H1 (cell line): Measurements from ENCODE around the gene DCUN1D3. TPM values are rescaled to one million over a fixed set of nuclear protein-coding genes. Genes with fewer than 3 reads are reported as not detected.

Experiments used
- CTCF ChIA-PET: fragments of 300-600 bp; sonication (Branson Sonifier 250); formaldehyde crosslinking; loops from one replicate; lab custom pipeline; 2021; ENCODE audit not compliant: partially characterized antibody; lab: Charles Lee
- POLR2A ChIA-PET: fragments of 300-600 bp; sonication (Branson Sonifier 250); formaldehyde crosslinking; loops from one replicate; lab custom pipeline; 2021; ENCODE audit warnings: inconsistent platforms; ENCODE audit not compliant: partially characterized antibody; lab: Charles Lee
- DNase-seq, 2 experiments: peaks; one replicate each; pipeline versions ENCODE4 v3.0.0 to v3.0.0-alpha.2; 2010 to 2022; ENCODE audit warnings: low spot score in 2 of 2, low read depth in 1 of 2, mixed read lengths in 1 of 2
- FAIRE-seq: peaks from 2 replicates; lab custom pipeline; 2011; peaks lifted over from hg19 to GRCh38; lab: Jason Lieb, UNC
- H2AFZ ChIP-seq: 2 replicates; pipeline ENCODE4 v1.8.1; 2012; ENCODE audit warnings: low read length, inconsistent platforms
- H2AK5ac ChIP-seq: 2 replicates; pipeline ENCODE4 v1.6.1; 2013; ENCODE audit warnings: low read depth, low read length
- H2BK120ac ChIP-seq: replicated peaks from 2 replicates; pipeline ENCODE3; 2013; ENCODE audit warnings: low read depth, low read length, inconsistent platforms
- H2BK12ac ChIP-seq: 2 replicates; pipeline ENCODE4 v1.6.1; 2013; ENCODE audit warnings: low read depth, low read length
- H2BK15ac ChIP-seq: 2 replicates; pipeline ENCODE4 v1.6.1; 2013; ENCODE audit warnings: low read length
- H2BK20ac ChIP-seq: 2 replicates; pipeline ENCODE4 v1.6.1; 2013; ENCODE audit warnings: low read length
- H2BK5ac ChIP-seq: 2 replicates; pipeline ENCODE4 v1.6.1; 2013; ENCODE audit warnings: low read depth, low read length
- H3K14ac ChIP-seq: 2 replicates; pipeline ENCODE4 v1.6.1; 2013; ENCODE audit warnings: inconsistent platforms; ENCODE audit not compliant: insufficient read length
- H3K18ac ChIP-seq: 2 replicates; pipeline ENCODE4 v1.6.1; 2013; ENCODE audit warnings: low read length; ENCODE audit errors: extremely low read depth
- H3K23ac ChIP-seq: 2 replicates; pipeline ENCODE4 v1.6.1; 2013; ENCODE audit warnings: inconsistent platforms; ENCODE audit not compliant: insufficient read length
- H3K23me2 ChIP-seq: 2 replicates; pipeline ENCODE4 v1.6.1; 2013; ENCODE audit warnings: low read depth, low read length
- H3K27ac ChIP-seq: 2 replicates; pipeline ENCODE4 v1.6.1; 2011; ENCODE audit warnings: low read depth, low read length, inconsistent platforms
- H3K27me3 ChIP-seq, 4 experiments: replicated peaks in 1 of 4; 1 replicate in 1 of 4; 2 replicates in 3 of 4; pipeline versions ENCODE4 v1.6.1 to v1.8.1; 2011 to 2013; ENCODE audit warnings: low read length in 3 of 4, mild to moderate bottlenecking in 3 of 4, inconsistent platforms in 2 of 4, mixed read lengths in 2 of 4, moderate library complexity in 1 of 4; ENCODE audit not compliant: control insufficient read depth in 3 of 4, insufficient read depth in 3 of 4; ENCODE audit errors: extremely low read depth in 1 of 4
- H3K36me3 ChIP-seq, 4 experiments: 2 replicates each; pipeline versions ENCODE4 v1.6.1 to v1.8.1; 2011 to 2013; ENCODE audit warnings: mild to moderate bottlenecking in 4 of 4, low read length in 3 of 4, moderate library complexity in 2 of 4, control low read depth in 1 of 4, inconsistent platforms in 1 of 4; ENCODE audit not compliant: insufficient read depth in 4 of 4, control insufficient read depth in 2 of 4
- H3K4ac ChIP-seq: replicated peaks from 2 replicates; pipeline ENCODE3; 2013; ENCODE audit warnings: low read length, low read depth, mixed read lengths, inconsistent platforms; ENCODE audit not compliant: insufficient read length
- H3K4me1 ChIP-seq, 4 experiments: replicated peaks in 1 of 4; 1 replicate in 1 of 4; 2 replicates in 3 of 4; pipeline versions ENCODE4 v1.6.1 to v1.8.1; 2011 to 2013; ENCODE audit warnings: low read length in 3 of 4, inconsistent platforms in 2 of 4, mixed read lengths in 1 of 4; ENCODE audit not compliant: insufficient read depth in 4 of 4, control insufficient read depth in 3 of 4
- H3K4me2 ChIP-seq, 2 experiments: 2 replicates each; pipeline versions ENCODE4 v1.6.1 to v1.8.1; 2011 to 2013; ENCODE audit warnings: low read depth in 2 of 2, low read length in 2 of 2, control low read depth in 1 of 2, inconsistent platforms in 1 of 2, mild to moderate bottlenecking in 1 of 2; ENCODE audit not compliant: insufficient read depth in 1 of 2
- H3K4me3 ChIP-seq, 4 experiments: fragments of 200-600, 300-600 bp in 1 of 4; sonication (generic), shearing (Covaris generic), sonication (Bioruptor Twin) in 1 of 4; 2 replicates each; pipeline versions ENCODE4 v1.5.1 to v1.8.1; 2011 to 2016; ENCODE audit warnings: low read length in 4 of 4, low read depth in 3 of 4, control low read depth in 2 of 4, inconsistent platforms in 2 of 4, mild to moderate bottlenecking in 2 of 4, mixed read lengths in 1 of 4, moderate library complexity in 1 of 4; ENCODE audit not compliant: insufficient read depth in 2 of 4; ENCODE audit errors: extremely low read depth in 1 of 4
- H3K56ac ChIP-seq: replicated peaks from 2 replicates; pipeline ENCODE3; 2013; ENCODE audit warnings: low read depth, mild to moderate bottlenecking, mixed read lengths, low read length, inconsistent platforms; ENCODE audit not compliant: insufficient read length
- H3K79me1 ChIP-seq: 2 replicates; pipeline ENCODE4 v1.6.1; 2013; ENCODE audit warnings: low read depth, low read length, control low read depth
- H3K79me2 ChIP-seq, 2 experiments: 2 replicates each; pipeline versions ENCODE4 v1.6.1 to v1.8.1; 2012 to 2013; ENCODE audit warnings: low read length in 2 of 2, mild to moderate bottlenecking in 2 of 2, inconsistent platforms in 1 of 2; ENCODE audit not compliant: insufficient read depth in 2 of 2, control insufficient read depth in 1 of 2
- H3K9ac ChIP-seq, 4 experiments: replicated peaks in 1 of 4; 1 replicate in 1 of 4; 2 replicates in 3 of 4; pipeline versions ENCODE4 v1.6.1 to v1.8.1; 2011 to 2013; ENCODE audit warnings: low read depth in 3 of 4, low read length in 3 of 4, control low read depth in 2 of 4, mild to moderate bottlenecking in 2 of 4, moderate library complexity in 2 of 4, inconsistent platforms in 1 of 4; ENCODE audit errors: extremely low read depth in 1 of 4
- H3K9me3 ChIP-seq, 2 experiments: 2 replicates each; pipeline versions ENCODE4 v1.6.1 to v1.8.1; 2012 to 2013; ENCODE audit warnings: mild to moderate bottlenecking in 2 of 2, moderate library complexity in 2 of 2, control low read depth in 1 of 2, inconsistent platforms in 1 of 2, low read depth in 1 of 2, low read length in 1 of 2, mixed read lengths in 1 of 2; ENCODE audit not compliant: insufficient read depth in 2 of 2
- H4K20me1 ChIP-seq, 2 experiments: replicated peaks in 1 of 2; 2 replicates each; pipeline versions ENCODE3 to v1.8.1; 2011 to 2013; ENCODE audit warnings: inconsistent platforms in 2 of 2, low read length in 2 of 2, mild to moderate bottlenecking in 1 of 2; ENCODE audit not compliant: insufficient read depth in 2 of 2, control insufficient read depth in 1 of 2
- H4K5ac ChIP-seq: 2 replicates; pipeline ENCODE4 v1.6.1; 2013; ENCODE audit warnings: low read length, low read depth, mixed read lengths, inconsistent platforms; ENCODE audit not compliant: insufficient read length
- H4K8ac ChIP-seq: 2 replicates; pipeline ENCODE4 v1.8.0; 2013; ENCODE audit warnings: mild to moderate bottlenecking, moderate library complexity, low read length, inconsistent platforms; ENCODE audit not compliant: insufficient read depth; ENCODE audit errors: extremely low read depth
- H4K91ac ChIP-seq: replicated peaks from 2 replicates; pipeline ENCODE3; 2013; ENCODE audit warnings: low read length, mixed read lengths, inconsistent platforms; ENCODE audit not compliant: insufficient read length
- CHD1 ChIP-seq: IDR thresholded peaks from 2 replicates; pipeline ENCODE4 v1.6.1; 2012; ENCODE audit warnings: low read depth, low read length, improper control_type of control experiment
- CHD2 ChIP-seq: IDR thresholded peaks from 2 replicates; pipeline ENCODE4 v1.6.1; 2012; ENCODE audit warnings: low read length, improper control_type of control experiment
- HDAC6 ChIP-seq: IDR thresholded peaks from one replicate; pipeline ENCODE4 v1.7.1; 2012; ENCODE audit warnings: low read depth, mild to moderate bottlenecking, inconsistent platforms, low read length, moderate library complexity
- JUN ChIP-seq: IDR thresholded peaks from 2 replicates; pipeline ENCODE4 v1.6.1; 2011; ENCODE audit warnings: low read depth, mild to moderate bottlenecking, improper control_type of control experiment, low read length
- POLR2A ChIP-seq, 2 experiments: IDR thresholded peaks; 1 replicate in 1 of 2; 2 replicates in 1 of 2; pipeline ENCODE4 v1.6.1; 2011; ENCODE audit warnings: low read depth in 2 of 2, low read length in 2 of 2, mild to moderate bottlenecking in 2 of 2; ENCODE audit errors: control extremely low read depth in 1 of 2
- RXRA ChIP-seq: IDR thresholded peaks from 2 replicates; pipeline ENCODE4 v1.6.1; 2011; ENCODE audit warnings: low read depth, mild to moderate bottlenecking, low read length, moderate library complexity; ENCODE audit not compliant: insufficient read depth
- SP4 ChIP-seq: IDR thresholded peaks from 2 replicates; pipeline ENCODE4 v1.6.1; 2012; ENCODE audit warnings: low read length, inconsistent platforms
- WGBS, 2 experiments: shearing (Covaris generic) in 1 of 2; methylation state at CpG; one replicate each; pipeline versions ENCODE4 v1.1.6 to v1.1.7; 2013 to 2015; ENCODE audit warnings: low lambda C conversion rate in 2 of 2, mixed read lengths in 2 of 2, inconsistent platforms in 1 of 2, low coverage in 1 of 2, missing lambda C conversion rate in 1 of 2; ENCODE audit not compliant: insufficient replicate concordance in 2 of 2, insufficient coverage in 1 of 2, insufficient read length in 1 of 2; ENCODE audit errors: extremely low coverage in 1 of 2, missing lambda C conversion rate in 1 of 2; 5-methylcytosine and 5-hydroxymethylcytosine counted together
- polyA plus RNA-seq, 7 experiments: library from polyadenylated mRNA; depleted of rRNA in 3 of 7; stranded (reverse) in 5 of 7; unstranded in 2 of 7; fragments of >200 nt in 5 of 7; fragments of 200-250 nt in 2 of 7; gene quantifications; 1 replicate in 5 of 7; 2 replicates in 1 of 7; 4 replicates in 1 of 7; pipeline versions ENCODE4 v1.2.1 to v1.2.3, GENCODE V29; 2011 to 2013; ENCODE audit warnings: missing spikeins in 2 of 7, mixed read lengths in 2 of 7
- total RNA-seq: library from RNA; stranded (reverse); fragmentation: NEBNext Ultra II Directional; extraction: Animal tissue kit (Norgen Biotek cat#: 25700); gene quantifications from 2 replicates; pipeline ENCODE4 v1.2.1, GENCODE V29; 2021

Gene DCUN1D3
- total and polyA plus RNA-seq, 2 of the 8 experiments (the other 6 are each of a cell fraction or from before 2014, with no cell fraction given), result 3.5 to 18.2 TPM

DNA sequence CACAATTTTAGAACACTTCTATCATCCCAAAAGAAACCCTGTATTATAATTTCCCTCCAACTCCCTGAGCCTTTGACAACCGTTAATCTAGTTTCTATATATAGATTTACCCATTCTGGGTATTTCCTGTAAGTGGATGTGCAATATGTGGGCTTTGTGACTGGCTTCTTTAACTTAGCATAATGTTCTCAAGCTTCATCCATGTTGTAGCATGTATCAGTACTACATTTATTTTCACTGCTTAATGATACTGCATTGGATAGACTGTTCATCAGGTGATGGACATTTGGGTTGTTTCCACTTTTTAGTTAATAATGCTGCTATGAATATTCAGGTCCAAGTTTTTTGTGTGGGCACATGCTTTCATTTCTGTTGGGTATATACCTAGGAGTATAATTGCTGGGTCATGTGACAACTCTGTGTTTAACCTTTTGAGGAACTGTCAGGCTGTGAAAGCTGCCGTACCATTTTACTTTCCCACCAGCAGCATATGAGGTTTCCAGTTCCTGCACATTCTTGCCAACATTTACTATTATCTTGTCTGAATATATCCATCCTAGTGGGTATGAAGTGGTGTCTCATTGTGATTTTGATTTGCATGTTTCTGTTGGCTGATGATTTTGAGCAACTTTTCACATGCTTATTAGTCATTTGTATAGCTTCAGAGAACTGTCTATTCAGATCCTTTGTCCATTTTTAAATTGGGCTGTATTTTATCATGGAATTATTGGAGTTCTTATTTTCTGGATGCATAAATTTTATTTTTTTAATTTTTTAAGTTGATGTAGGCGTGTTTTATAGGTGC lies 77.4 kb downstream of the DCUN1D3 start:
- H3K27me3 ChIP-seq, result no peaks in the 10 kb centered on the region
- CTCF ChIA-PET, result no interaction called here
- WGBS, 2 experiments, result 87% methylated on average over 3 of the region's 3 CpGs; no CpG with 5 or more reads in 1 of the 2 experiments
- no peak for TF ChIP-seq HDAC6
- no peak for TF ChIP-seq CHD2
- no peak for TF ChIP-seq JUN
- TF ChIP-seq SP4, result no peak
- TF ChIP-seq POLR2A (IDR thresholded peaks at IDR 0.05; ENCODE audit: control extremely low read depth in 1 of 2, low read depth in 2 of 2, low read length in 2 of 2), result no peak
- TF ChIP-seq CHD1, result no peak
- TF ChIP-seq RXRA, result no peak

More for the DNA sequence above, 77.4 kb downstream of the DCUN1D3 start:
- H3K9me3 ChIP-seq, result no peaks in the 10 kb centered on the region
- H3K79me2 ChIP-seq, result no peaks in the 10 kb centered on the region
- H2AK5ac ChIP-seq, result no peak overlapping the region
- H3K23ac ChIP-seq, result no peak overlapping the region
- no peak overlapping the region for H2BK12ac ChIP-seq
- no peak overlapping the region for H2BK5ac ChIP-seq
- H4K5ac ChIP-seq, result no peak overlapping the region
- DNase-seq (no peak), FAIRE-seq (no peak)
- H2BK15ac ChIP-seq, result no peak overlapping the region
- H2BK20ac ChIP-seq, result no peak overlapping the region
- POLR2A ChIA-PET, result no interaction called here
- no peak overlapping the region for H2AFZ ChIP-seq
- no peaks in the 10 kb centered on the region; the same call in 1 of the 2 replicates for H3K79me1 ChIP-seq
- H3K4ac ChIP-seq, result no peak overlapping the region
- H3K23me2 ChIP-seq, result no peaks in the 10 kb centered on the region
- H3K9ac ChIP-seq, result no peak overlapping the region
- no peaks in the 10 kb centered on the region for H3K4me1 ChIP-seq
- H3K18ac ChIP-seq, result no peak overlapping the region
- no peak overlapping the region for H2BK120ac ChIP-seq
- no peak overlapping the region for H3K27ac ChIP-seq
- H3K4me2 ChIP-seq, result no peak overlapping the region
- H3K36me3 ChIP-seq, result peaks cover 0 to 23% (median 0%) of the 10 kb centered on the region in 4 experiments; a peak in 5 of 8 replicates
- no peak overlapping the region for H3K56ac ChIP-seq
- H4K91ac ChIP-seq, result no peak overlapping the region
- no peak overlapping the region for H3K14ac ChIP-seq
- H3K4me3 ChIP-seq, result no peak overlapping the region
- H4K20me1 ChIP-seq, result no peaks in the 10 kb centered on the region
- no peak overlapping the region for H4K8ac ChIP-seq
